HT-29 (cell line): ENCODE data around the gene CINP. TPM values are rescaled to one million over a fixed set of nuclear protein-coding genes. Genes with fewer than 3 reads are reported as not detected.
A peak's percentile ranks its signal among the peaks of the same experiment; 100 is the strongest.
"Not testable (repeated sequence)": the region's sequence is repeated elsewhere in the genome, so short reads cannot be mapped to it uniquely, and the experiment has no call there.

ENCODE experiments used
- DNase-seq: peaks from one replicate; pipeline ENCODE4 v3.0.0-alpha.2; 2015; ENCODE audit warnings: low spot score
- total RNA-seq: library from RNA; depleted of rRNA; stranded (reverse); fragments of >200 nt; shearing (Covaris generic); gene quantifications from 2 replicates; pipeline ENCODE4 v1.2.3, GENCODE V29; 2014

CINP gene
- total RNA-seq, 1 experiment from 2014 or later, result 27.7 TPM

GRCh38 chr14:102353126-102353619, 9.5 kb downstream of the CINP start:
- no peak for DNase-seq

- DNase-seq, result no peak
These were observed 10.5 kb downstream of the CINP start for GRCh38 chr14:102352213-102352612.

- not testable (repeated sequence) for DNase-seq
These were observed 11.1 kb downstream of the CINP start for GRCh38 chr14:102351593-102351992.

DNA sequence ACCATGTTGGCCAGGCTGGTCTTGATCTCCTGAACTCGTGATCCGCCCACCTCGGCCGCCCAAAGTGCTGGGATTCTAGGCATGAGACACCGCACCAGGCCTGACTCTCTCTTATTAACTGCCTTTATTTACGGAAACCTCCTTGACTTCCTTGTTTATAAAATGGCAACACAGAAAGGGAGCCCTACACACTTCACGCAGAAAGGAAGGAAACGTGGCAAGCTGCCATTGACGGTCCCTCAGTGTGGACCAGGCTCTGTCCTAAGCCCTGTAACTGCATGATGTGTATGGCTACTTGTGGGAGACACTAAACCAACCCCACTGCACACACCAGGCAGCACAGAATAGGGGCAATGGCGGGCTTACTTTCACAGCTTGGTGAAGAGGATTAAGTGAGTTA, 11.7 kb downstream of the CINP start:
- DNase-seq, result no peak

- DNase-seq, result no peak
These were observed 14.3 kb downstream of the CINP start for GRCh38 chr14:102348376-102348775.

DNA sequence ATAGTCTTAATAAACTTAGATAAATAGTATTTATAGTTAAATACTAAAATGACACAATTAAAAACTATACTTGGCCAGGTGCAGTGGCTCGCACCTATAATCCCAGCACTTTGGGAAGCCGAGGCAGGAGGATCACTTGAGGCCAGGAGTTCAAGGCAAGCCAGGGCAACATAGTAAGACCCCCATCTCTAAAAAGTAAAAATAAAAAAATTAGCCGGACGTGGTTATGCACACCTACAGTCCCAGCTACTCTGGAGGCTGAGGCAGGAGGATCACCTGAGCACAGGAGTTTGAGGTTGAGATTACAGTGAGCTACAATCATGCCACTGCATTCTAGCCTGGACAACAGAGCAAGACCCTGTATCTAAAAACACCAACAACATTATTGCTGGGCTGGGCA, 16.0 kb downstream of the CINP start:
- no peak for DNase-seq

GRCh38 chr14:102345232-102345631, 17.5 kb downstream of the CINP start:
- DNase-seq, result no peak

- DNase-seq, result no peak
These were observed 18.2 kb downstream of the CINP start for GRCh38 chr14:102344485-102344884.

DNA sequence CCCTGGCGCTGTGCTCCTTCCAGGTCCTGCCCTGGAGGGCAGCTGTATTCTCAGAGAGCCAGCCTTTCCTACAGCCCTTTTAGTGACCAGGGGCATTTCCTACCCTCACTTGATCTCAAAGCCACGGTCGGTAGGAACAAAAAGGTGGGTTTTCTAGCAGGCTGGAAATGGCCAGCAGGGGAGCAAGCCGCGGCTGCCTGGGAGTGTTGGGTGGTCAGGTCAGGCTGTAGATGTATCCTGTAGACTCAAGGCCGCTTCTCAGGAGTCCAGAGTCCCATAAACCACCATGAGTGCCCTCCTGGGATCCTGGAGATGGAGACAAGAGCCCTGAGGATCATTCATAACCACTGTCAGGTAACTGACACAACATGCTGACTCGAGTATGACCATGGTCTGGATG, 18.6 kb downstream of the CINP start:
- DNase-seq, result no peak

DNA sequence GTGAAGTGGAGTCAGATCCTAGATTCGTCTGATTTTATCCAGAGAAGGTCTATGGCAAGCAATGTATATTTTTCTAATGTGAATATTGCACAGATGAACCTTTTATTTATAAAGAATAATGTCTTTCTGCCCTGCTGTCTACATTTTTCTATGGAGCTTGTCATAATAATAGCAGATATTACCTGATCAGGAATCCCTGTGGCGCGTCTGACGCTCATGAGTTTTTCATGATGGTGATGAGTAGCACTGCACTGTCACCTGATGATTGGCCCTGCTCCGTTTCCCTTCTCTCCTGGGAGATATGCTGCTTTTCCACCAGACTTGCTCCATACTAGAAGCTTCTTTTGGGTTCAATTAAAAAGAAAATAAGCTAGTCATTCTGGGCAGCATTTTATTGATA, 20.5 kb downstream of the CINP start:
- no peak for DNase-seq

GRCh38 chr14:102341566-102341965, 21.1 kb downstream of the CINP start:
- no peak for DNase-seq

GRCh38 chr14:102338724-102339123, 24.0 kb downstream of the CINP start:
- no peak for DNase-seq

GRCh38 chr14:102335163-102335562, 27.5 kb downstream of the CINP start:
- no peak for DNase-seq

DNA sequence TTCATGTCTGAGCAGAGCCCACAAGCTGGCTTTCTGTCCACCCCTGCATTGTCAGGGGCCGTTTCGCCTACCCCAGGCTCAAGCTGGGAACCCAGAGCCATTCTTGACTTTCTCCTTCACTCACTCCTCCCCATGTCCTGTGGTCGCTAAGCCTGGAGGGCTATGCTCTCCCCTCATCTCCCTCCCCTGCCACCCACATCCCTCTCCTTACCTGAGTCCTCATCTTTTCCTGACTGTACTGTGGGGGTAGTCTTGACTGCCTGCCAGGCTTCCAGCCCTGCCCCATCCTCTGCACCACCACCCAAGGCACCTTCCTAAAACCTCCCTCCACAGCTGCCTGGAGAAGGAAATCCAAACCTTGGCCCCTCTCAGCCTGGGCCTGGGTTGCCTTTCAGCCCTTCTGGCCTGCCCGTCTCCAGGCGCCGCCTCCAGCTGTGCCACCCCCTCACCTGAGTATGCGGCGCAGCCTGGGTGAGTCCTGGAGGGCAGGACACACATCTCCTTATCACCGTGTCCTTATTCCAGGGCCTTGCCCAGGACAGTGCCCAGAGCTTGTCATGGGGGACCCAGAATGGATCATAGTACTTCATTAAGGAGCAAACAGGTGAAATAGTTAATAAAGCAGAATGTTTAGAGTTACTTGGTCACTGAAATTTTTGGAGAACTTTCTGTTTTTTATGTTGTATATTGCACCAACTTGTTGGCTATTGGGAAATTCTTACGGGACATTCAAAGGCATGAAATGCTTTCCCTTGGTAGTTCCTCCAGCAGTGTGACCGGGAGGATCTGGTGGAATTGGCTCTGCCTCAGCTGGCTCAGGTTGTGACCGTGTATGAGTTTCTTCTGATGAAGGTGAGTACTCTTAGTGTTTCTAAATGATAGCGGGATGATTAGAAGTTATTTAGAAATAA, 28.6 kb downstream of the CINP start:
- no peak for DNase-seq

- no peak for DNase-seq
These were observed 29.3 kb downstream of the CINP start for GRCh38 chr14:102333390-102333789.

DNA sequence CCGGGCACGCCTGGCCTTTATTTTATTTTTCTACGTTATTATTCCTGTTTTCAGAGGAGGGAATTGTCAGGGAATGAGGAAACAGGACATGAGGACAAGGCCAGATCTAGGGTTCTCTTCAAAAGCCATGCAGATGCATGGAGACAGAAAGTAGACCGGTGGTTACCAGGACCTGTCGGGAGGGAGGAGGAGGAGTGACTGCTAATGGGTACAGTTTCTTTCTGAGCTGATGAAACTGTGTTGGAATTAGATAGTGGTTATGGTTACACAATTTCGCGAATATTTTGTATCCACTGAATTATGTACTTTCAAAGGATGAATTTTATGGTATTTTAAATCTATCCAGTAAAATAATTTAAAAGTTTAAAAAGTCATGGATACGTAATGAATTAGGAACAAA, 31.9 kb downstream of the CINP start:
- no peak for DNase-seq

DNA sequence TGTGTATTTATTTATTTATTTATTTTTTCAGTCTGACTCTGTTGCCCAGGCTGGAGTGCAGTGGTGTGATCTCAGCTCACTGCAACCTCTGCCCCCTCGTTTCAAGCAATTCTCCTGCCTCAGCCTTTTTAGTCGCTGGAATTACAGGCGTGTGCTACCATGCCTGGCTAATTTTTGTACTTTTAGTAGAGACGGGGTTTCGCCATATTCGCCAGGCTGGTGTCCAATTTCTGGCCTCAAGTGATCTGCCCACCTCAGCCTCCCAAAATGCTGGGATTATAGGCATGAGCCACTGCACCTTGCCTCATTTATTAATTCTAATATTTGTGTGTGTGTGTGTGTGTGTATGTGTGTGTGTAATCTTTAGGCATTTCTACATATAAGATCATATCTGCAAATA, 33.3 kb downstream of the CINP start:
- DNase-seq, result not testable (repeated sequence)

- DNase-seq, result no peak
These were observed 36.1 kb downstream of the CINP start for GRCh38 chr14:102326583-102326982.

GRCh38 chr14:102325791-102326345, 36.8 kb downstream of the CINP start:
- no peak for DNase-seq

GRCh38 chr14:102323102-102323501, 39.6 kb downstream of the CINP start:
- peak; percentile 68 for DNase-seq

DNA sequence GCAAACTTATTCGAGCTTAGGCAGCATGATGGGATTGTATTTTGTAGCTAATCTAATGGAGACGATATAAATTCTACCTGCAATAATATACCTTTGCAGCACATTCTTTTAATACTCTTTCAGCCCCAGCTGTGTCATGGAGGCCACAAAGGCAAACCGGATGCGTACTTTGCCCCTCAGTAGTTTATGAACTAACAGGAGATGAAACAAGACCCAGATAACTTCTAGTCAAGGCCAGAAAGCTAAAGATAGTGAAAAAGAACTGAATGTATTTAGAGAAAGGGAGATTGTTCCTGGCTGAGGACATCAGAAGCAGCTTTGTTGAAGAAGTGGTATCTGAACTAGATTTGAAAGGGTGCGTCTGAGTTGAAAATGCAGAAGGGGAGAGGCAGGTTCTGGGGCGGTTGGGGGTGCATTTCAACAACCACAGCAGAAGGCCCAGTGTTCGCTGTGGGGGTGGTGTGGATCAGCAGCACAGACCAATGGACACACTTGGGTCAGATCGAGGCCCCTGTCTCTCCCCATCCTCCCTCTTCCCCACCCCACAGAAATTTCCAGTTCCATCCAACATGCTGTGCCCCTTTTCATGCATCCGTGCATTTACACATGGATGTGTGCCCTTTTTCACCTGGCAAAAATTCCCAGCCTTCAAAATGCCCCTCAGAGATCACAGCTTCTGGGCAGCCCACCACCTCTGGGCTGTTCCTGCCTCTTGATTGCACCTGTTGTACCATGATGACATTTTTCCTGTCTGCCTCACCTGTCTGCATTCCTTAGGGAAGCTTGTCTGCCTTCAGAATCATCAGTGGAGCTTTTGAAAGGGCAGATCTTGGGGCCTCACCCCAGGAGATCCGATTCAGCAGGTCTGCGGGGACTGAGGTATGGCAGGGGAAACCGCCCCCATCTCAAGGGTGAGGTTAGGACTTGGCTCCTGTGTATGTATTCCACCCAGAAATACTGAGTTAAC, 41.0 kb downstream of the CINP start:
- DNase-seq, result no peak
